ENCODE data around the gene NOL9. TPM values are rescaled to one million over a fixed set of nuclear protein-coding genes. Genes with fewer than 3 reads are reported as not detected.
"Not testable (repeated sequence)": the region's sequence is repeated elsewhere in the genome, so short reads cannot be mapped to it uniquely, and the experiment has no call there.

Gene NOL9
- total RNA-seq, 1 experiment from 2014 or later, result 37.6 TPM

GRCh38 chr1:6493834-6494223 lies 60.5 kb downstream of the NOL9 start:
- H3K36me3 ChIP-seq (ENCODE audit: insufficient read depth, low read length); H3K4me3 ChIP-seq (ENCODE audit: low read length); H3K27me3 ChIP-seq (ENCODE audit: low read length); H3K4me2 ChIP-seq (ENCODE audit: low read depth, low read length, poor library complexity, severe bottlenecking); H3K79me2 ChIP-seq (ENCODE audit: low read length); H3K9me3 ChIP-seq (ENCODE audit: low read length); H3K9me2 ChIP-seq (replicated peaks; ENCODE audit: insufficient read depth, low read length); DNase-seq; H4K20me1 ChIP-seq (ENCODE audit: insufficient read depth, low read depth, low read length); H3K9ac ChIP-seq (ENCODE audit: low read length); H3K27ac ChIP-seq (ENCODE audit: low read length); H2AFZ ChIP-seq (ENCODE audit: low read length); H3K4me1 ChIP-seq (ENCODE audit: low read length): not testable (repeated sequence)

- no peak overlapping the region for H3K4me3 ChIP-seq (ENCODE audit: low read length)
- DNase-seq, result no peak
- no peaks in the 10 kb centered on the region for H3K9me2 ChIP-seq (replicated peaks; ENCODE audit: insufficient read depth, low read length)
- no peaks in the 10 kb centered on the region for H3K36me3 ChIP-seq (ENCODE audit: insufficient read depth, low read length)
- no peaks in the 10 kb centered on the region for H3K9me3 ChIP-seq (ENCODE audit: low read length)
- H4K20me1 ChIP-seq (ENCODE audit: insufficient read depth, low read depth, low read length), result no peaks in the 10 kb centered on the region; the same call in 1 of the 2 replicates
- no peaks in the 10 kb centered on the region for H3K27me3 ChIP-seq (ENCODE audit: low read length)
- H3K4me2 ChIP-seq (ENCODE audit: low read depth, low read length, poor library complexity, severe bottlenecking), result no peak overlapping the region
- H3K27ac ChIP-seq (ENCODE audit: low read length), result no peak overlapping the region
- H3K79me2 ChIP-seq (ENCODE audit: low read length), result no peaks in the 10 kb centered on the region
- H2AFZ ChIP-seq (ENCODE audit: low read length), result no peak overlapping the region
- H3K4me1 ChIP-seq (ENCODE audit: low read length), result peaks cover 10% of the 10 kb centered on the region
- no peak overlapping the region for H3K9ac ChIP-seq (ENCODE audit: low read length)
These were observed 62.3 kb downstream of the NOL9 start for GRCh38 chr1:6491966-6492365.

- DNase-seq, result no peak
- no peaks in the 10 kb centered on the region for H3K36me3 ChIP-seq (ENCODE audit: insufficient read depth, low read length)
- H3K9me2 ChIP-seq (replicated peaks; ENCODE audit: insufficient read depth, low read length), result no peaks in the 10 kb centered on the region
- no peaks in the 10 kb centered on the region for H3K9me3 ChIP-seq (ENCODE audit: low read length)
- H2AFZ ChIP-seq (ENCODE audit: low read length), result no peak within 1 kb of the TSS
- peak within 1 kb of the TSS; percentile 50; the same call in 1 of the 2 replicates for H3K4me3 ChIP-seq (ENCODE audit: low read length)
- peaks cover 10% of the 10 kb centered on the region for H3K4me1 ChIP-seq (ENCODE audit: low read length)
- 0 out of 2 replicates have a peak within 1 kb of the TSS, but pooled peaks have one; percentile 26 for H3K9ac ChIP-seq (ENCODE audit: low read length)
- H3K4me2 ChIP-seq (ENCODE audit: low read depth, low read length, poor library complexity, severe bottlenecking), result peak within 1 kb of the TSS; percentile 66
- H3K27me3 ChIP-seq (ENCODE audit: low read length), result no peaks in the 10 kb centered on the region
- no peaks in the 10 kb centered on the region; the same call in 1 of the 2 replicates for H4K20me1 ChIP-seq (ENCODE audit: insufficient read depth, low read depth, low read length)
- H3K79me2 ChIP-seq (ENCODE audit: low read length), result no peaks in the 10 kb centered on the region
- H3K27ac ChIP-seq (ENCODE audit: low read length), result no peak within 1 kb of the TSS
These were observed 62.8 kb downstream of the NOL9 start, which contains the start of gene PLEKHG5 for GRCh38 chr1:6491480-6491962. Gene PLEKHG5 (minus strand): TSS chr1:6491667. CDS start chr1:6477571, 14,096 bp downstream.

- Histone ChIP-seq H3K4me2 (ENCODE audit: low read depth, low read length, poor library complexity, severe bottlenecking) (peak overlapping the region; percentile 66), H3K36me3 (ENCODE audit: insufficient read depth, low read length) (no peaks in the 10 kb centered on the region), H2AFZ (ENCODE audit: low read length) (no peak overlapping the region), H3K27me3 (ENCODE audit: low read length) (no peaks in the 10 kb centered on the region), H3K9ac (ENCODE audit: low read length) (no peak overlapping the region), H3K9me2 (replicated peaks; ENCODE audit: insufficient read depth, low read length) (no peaks in the 10 kb centered on the region), H3K79me2 (ENCODE audit: low read length) (no peaks in the 10 kb centered on the region), H4K20me1 (ENCODE audit: insufficient read depth, low read depth, low read length) (no peaks in the 10 kb centered on the region; the same call in 1 of the 2 replicates), H3K4me1 (ENCODE audit: low read length) (peaks cover 10% of the 10 kb centered on the region), H3K4me3 (ENCODE audit: low read length) (no peak overlapping the region), H3K27ac (ENCODE audit: low read length) (no peak overlapping the region), H3K9me3 (ENCODE audit: low read length) (no peaks in the 10 kb centered on the region)
- no peak for DNase-seq
These were observed 63.2 kb downstream of the NOL9 start for GRCh38 chr1:6491081-6491449.

GRCh38 chr1:6490181-6491080 lies 63.9 kb downstream of the NOL9 start:
- peaks cover 10% of the 10 kb centered on the region for H3K4me1 ChIP-seq (ENCODE audit: low read length)
- no peak overlapping the region for H3K27ac ChIP-seq (ENCODE audit: low read length)
- H4K20me1 ChIP-seq (ENCODE audit: insufficient read depth, low read depth, low read length), result no peaks in the 10 kb centered on the region
- no peaks in the 10 kb centered on the region for H3K27me3 ChIP-seq (ENCODE audit: low read length)
- H3K9me2 ChIP-seq (replicated peaks; ENCODE audit: insufficient read depth, low read length), result no peaks in the 10 kb centered on the region
- 0 out of 2 replicates have a peak overlapping the region, but pooled peaks have one; percentile 64 for H2AFZ ChIP-seq (ENCODE audit: low read length)
- peak overlapping the region; percentile 50; the same call in 1 of the 2 replicates for H3K4me3 ChIP-seq (ENCODE audit: low read length)
- H3K4me2 ChIP-seq (ENCODE audit: low read depth, low read length, poor library complexity, severe bottlenecking), result peak overlapping the region; percentile 66
- no peaks in the 10 kb centered on the region for H3K36me3 ChIP-seq (ENCODE audit: insufficient read depth, low read length)
- H3K9me3 ChIP-seq (ENCODE audit: low read length), result no peaks in the 10 kb centered on the region
- peak; percentile 71 for DNase-seq
- H3K9ac ChIP-seq (ENCODE audit: low read length), result peak overlapping the region; percentile 26; the same call in 1 of the 2 replicates
- no peaks in the 10 kb centered on the region for H3K79me2 ChIP-seq (ENCODE audit: low read length)

GRCh38 chr1:6489799-6490180 lies 64.5 kb downstream of the NOL9 start:
- no peaks in the 10 kb centered on the region for H3K27me3 ChIP-seq (ENCODE audit: low read length)
- no peaks in the 10 kb centered on the region for H3K36me3 ChIP-seq (ENCODE audit: insufficient read depth, low read length)
- 0 out of 2 replicates have a peak overlapping the region, but pooled peaks have one; percentile 64 for H2AFZ ChIP-seq (ENCODE audit: low read length)
- no peaks in the 10 kb centered on the region for H4K20me1 ChIP-seq (ENCODE audit: insufficient read depth, low read depth, low read length)
- peaks cover 10% of the 10 kb centered on the region for H3K4me1 ChIP-seq (ENCODE audit: low read length)
- no peaks in the 10 kb centered on the region for H3K79me2 ChIP-seq (ENCODE audit: low read length)
- peak overlapping the region; percentile 50; the same call in 1 of the 2 replicates for H3K4me3 ChIP-seq (ENCODE audit: low read length)
- H3K9me3 ChIP-seq (ENCODE audit: low read length), result no peaks in the 10 kb centered on the region
- H3K9me2 ChIP-seq (replicated peaks; ENCODE audit: insufficient read depth, low read length), result no peaks in the 10 kb centered on the region
- no peak overlapping the region for H3K27ac ChIP-seq (ENCODE audit: low read length)
- no peak overlapping the region; the same call in 1 of the 2 replicates for H3K9ac ChIP-seq (ENCODE audit: low read length)
- peak; percentile 90 for DNase-seq
- peak overlapping the region; percentile 66 for H3K4me2 ChIP-seq (ENCODE audit: low read depth, low read length, poor library complexity, severe bottlenecking)

GRCh38 chr1:6489383-6489765 lies 64.9 kb downstream of the NOL9 start:
- Histone ChIP-seq H3K9me2 (replicated peaks; ENCODE audit: insufficient read depth, low read length) (no peaks in the 10 kb centered on the region), H3K27ac (ENCODE audit: low read length) (no peak overlapping the region), H3K27me3 (ENCODE audit: low read length) (no peaks in the 10 kb centered on the region), H3K4me2 (ENCODE audit: low read depth, low read length, poor library complexity, severe bottlenecking) (no peak overlapping the region), H2AFZ (ENCODE audit: low read length) (no peak overlapping the region), H3K36me3 (ENCODE audit: insufficient read depth, low read length) (no peaks in the 10 kb centered on the region), H3K9ac (ENCODE audit: low read length) (no peak overlapping the region), H3K9me3 (ENCODE audit: low read length) (no peaks in the 10 kb centered on the region), H3K4me3 (ENCODE audit: low read length) (no peak overlapping the region), H3K79me2 (ENCODE audit: low read length) (no peaks in the 10 kb centered on the region), H4K20me1 (ENCODE audit: insufficient read depth, low read depth, low read length) (no peaks in the 10 kb centered on the region), H3K4me1 (ENCODE audit: low read length) (peaks cover 10% of the 10 kb centered on the region)
- no peak for DNase-seq

DNA sequence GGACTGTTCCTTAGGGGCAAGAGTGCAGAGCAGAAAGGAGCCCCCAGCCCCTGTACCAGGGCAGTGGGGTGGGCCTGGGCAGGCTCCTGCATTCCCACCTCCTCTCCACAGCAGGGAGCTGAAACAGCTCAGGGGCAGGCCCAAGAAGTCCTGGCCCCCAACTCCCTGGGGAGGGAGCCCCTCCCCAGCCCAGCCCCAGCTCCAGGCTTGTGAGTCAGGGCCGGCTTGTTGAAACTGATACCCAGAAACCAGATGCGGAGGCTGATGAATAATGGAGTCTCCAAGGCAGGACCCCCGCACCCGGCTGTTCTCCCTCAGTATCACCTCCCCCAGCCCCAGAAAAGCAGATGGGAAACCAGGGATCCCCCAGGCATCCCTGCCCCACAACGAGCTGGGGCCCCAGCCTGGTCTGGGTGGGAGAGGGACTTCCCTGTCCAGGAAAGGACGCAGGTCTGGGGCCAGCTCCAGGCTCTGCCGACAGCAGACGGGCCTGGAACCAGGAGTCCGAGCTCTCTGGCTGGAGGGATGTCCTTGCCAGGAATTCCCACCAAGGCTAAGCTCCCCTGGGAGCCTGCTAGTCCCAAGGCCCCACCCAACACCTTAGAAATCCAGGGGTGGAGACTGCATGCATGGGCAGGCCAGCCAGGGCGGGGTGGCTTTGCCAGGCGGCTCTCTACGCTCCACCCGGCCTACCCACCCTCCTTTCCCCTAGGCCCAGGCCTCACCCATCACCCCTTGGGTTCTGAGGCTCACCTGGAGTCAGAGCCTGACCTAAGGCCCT lies 65.5 kb downstream of the NOL9 start:
- no peak for DNase-seq
- Histone ChIP-seq H3K9ac (ENCODE audit: low read length) (no peak overlapping the region), H3K36me3 (ENCODE audit: insufficient read depth, low read length) (no peaks in the 10 kb centered on the region), H3K27me3 (ENCODE audit: low read length) (no peaks in the 10 kb centered on the region), H3K9me2 (replicated peaks; ENCODE audit: insufficient read depth, low read length) (no peaks in the 10 kb centered on the region), H3K27ac (ENCODE audit: low read length) (no peak overlapping the region), H3K4me3 (ENCODE audit: low read length) (no peak overlapping the region), H3K79me2 (ENCODE audit: low read length) (no peaks in the 10 kb centered on the region), H4K20me1 (ENCODE audit: insufficient read depth, low read depth, low read length) (no peaks in the 10 kb centered on the region), H2AFZ (ENCODE audit: low read length) (no peak overlapping the region), H3K4me2 (ENCODE audit: low read depth, low read length, poor library complexity, severe bottlenecking) (no peak overlapping the region), H3K9me3 (ENCODE audit: low read length) (no peaks in the 10 kb centered on the region), H3K4me1 (ENCODE audit: low read length) (peaks cover 10% of the 10 kb centered on the region)

Data from Karpas-422 (cell line).